AG08395 (cell line): ENCODE measurements around the gene PCDHB7.
"Not testable (repeated sequence)": the region's sequence is repeated elsewhere in the genome, so short reads cannot be mapped to it uniquely, and the experiment has no call there.

Experiments
- DNase-seq: peaks from one replicate; pipeline ENCODE4 v3.0.0; 2012; ENCODE audit warnings: mixed read lengths, low spot score

PCDHB7 gene

DNA sequence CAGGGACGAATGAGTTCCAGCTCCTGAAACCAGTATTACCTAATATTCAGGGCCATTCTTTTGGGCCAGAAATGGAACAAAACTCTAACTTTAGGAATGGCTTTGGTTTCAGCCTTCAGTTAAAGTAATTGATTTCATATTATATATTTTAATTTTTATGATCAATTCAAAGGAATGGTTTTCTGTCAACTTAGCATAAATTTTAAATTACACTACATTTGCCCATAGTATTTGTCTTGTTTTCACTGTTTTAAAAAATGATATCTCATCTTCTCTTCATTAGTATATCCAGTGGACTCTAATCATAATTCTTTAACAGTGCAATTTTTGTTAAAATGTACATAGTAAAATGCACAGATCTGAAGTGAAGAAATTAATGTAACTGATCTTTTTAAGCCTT lies 7.9 kb downstream of the PCDHB7 start:
- DNase-seq = no peak

DNA sequence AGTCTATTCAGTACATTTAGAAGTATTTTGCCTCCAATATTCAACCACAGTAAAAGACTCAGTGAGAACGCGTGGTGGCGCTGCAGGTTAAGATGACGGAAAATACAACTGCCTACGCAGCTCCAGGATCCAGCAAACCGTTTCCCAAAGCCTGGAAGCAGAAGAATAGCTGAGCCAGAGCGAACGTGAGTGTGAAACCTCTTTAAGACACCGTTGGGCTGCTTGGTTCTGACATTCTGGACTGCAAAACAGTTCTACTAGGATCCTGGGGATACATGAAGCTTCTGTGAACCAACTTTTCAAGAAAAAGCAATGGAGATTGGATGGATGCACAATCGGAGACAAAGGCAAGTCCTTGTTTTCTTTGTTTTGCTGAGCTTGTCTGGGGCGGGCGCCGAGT lies 9.8 kb downstream of the PCDHB7 start, which contains the start of gene PCDHB16:
Gene PCDHB16 (plus strand): TSS at position 140 of the 400 bp plus-strand sequence. CDS start 173 bp downstream, at position 313.
- DNase-seq = peak; percentile 43

GRCh38 chr5:141184117-141184855 lies 11.8 kb downstream of the PCDHB7 start:
- DNase-seq = not testable (repeated sequence)

DNA sequence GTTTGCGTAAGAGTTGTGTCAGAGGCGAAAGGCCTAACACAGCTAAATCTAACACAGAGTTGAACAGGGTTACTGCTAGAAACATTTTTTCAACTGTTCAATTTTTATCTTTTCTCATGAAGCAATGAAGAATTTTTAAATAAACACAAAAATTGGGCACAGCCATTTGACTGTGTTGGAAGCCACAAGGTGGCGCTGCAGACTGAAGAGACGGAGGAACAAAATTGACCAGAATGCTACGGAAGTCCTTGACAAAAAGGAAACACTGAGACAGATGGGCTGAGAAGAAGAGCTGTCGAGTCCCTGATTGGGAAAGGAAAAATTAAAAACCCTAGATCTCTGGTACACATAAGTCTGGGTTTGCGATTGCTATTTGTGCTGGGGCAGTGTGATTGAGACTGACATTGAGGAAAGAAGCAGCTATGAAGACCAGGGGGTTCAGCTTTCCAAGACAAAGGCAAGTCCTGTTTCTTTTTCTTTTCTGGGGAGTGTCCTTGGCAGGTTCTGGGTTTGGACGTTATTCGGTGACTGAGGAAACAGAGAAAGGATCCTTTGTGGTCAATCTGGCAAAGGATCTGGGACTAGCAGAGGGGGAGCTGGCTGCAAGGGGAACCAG lies 14.6 kb downstream of the PCDHB7 start, which contains the start of gene PCDHB9:
Gene PCDHB9 (plus strand): TSS at position 265 of the 616 bp plus-strand sequence. CDS start 158 bp downstream, at position 423.
- peak; percentile 29 for DNase-seq

DNA sequence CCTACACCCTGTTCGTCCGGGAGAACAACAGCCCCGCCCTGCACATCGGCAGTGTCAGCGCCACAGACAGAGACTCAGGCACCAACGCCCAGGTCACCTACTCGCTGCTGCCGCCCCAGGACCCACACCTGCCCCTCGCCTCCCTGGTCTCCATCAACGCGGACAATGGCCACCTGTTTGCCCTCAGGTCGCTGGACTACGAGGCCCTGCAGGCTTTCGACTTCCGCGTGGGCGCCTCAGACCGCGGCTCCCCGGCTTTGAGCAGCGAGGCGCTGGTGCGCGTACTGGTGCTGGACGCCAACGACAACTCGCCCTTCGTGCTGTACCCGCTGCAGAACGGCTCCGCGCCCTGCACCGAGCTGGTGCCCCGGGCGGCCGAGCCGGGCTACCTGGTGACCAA lies 16.2 kb downstream of the PCDHB7 start:
- not testable (repeated sequence) for DNase-seq

GRCh38 chr5:141189131-141189530 lies 16.7 kb downstream of the PCDHB7 start:
- not testable (repeated sequence) for DNase-seq

DNA sequence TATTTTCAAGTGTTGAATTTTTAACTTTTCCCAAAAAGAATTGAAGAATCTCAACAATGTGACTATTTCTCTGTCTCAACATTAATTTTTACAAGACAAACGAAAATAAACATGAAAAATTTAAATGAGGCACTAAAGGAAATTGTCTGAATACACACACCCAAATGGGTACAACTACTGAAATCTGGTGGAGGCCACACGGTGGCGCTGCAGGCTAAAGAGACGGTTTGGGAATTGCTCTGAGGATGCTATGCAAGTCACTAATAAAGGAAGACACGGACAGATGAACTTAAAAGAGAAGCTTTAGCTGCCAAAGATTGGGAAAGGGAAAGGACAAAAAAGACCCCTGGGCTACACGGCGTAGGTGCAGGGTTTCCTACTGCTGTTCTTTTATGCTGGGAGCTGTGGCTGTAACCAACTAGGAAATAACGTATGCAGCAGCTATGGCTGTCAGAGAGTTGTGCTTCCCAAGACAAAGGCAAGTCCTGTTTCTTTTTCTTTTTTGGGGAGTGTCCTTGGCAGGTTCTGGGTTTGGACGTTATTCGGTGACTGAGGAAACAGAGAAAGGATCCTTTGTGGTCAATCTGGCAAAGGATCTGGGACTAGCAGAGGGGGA lies 19.8 kb downstream of the PCDHB7 start, which contains the start of gene PCDHB10:
Gene PCDHB10 (plus strand): TSS at position 244 of the 616 bp plus-strand sequence. CDS start 200 bp downstream, at position 444.
- peak; percentile 20 for DNase-seq

DNA sequence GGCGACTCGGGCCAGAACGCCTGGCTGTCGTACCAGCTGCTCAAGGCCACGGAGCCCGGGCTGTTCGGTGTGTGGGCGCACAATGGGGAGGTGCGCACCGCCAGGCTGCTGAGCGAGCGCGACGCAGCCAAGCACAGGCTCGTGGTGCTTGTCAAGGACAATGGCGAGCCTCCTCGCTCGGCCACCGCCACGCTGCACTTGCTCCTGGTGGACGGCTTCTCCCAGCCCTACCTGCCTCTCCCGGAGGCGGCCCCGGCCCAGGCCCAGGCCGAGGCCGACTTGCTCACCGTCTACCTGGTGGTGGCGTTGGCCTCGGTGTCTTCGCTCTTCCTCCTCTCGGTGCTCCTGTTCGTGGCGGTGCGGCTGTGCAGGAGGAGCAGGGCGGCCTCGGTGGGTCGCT lies 21.9 kb downstream of the PCDHB7 start:
- DNase-seq = not testable (repeated sequence)

- DNase-seq = no peak
These were observed 23.9 kb downstream of the PCDHB7 start for GRCh38 chr5:141196363-141196762.

GRCh38 chr5:141199359-141200235 lies 27.2 kb downstream of the PCDHB7 start, which contains the start of gene PCDHB11:
Gene PCDHB11 (plus strand): TSS chr5:141199627. CDS start chr5:141199775, 148 bp downstream.
- DNase-seq = no peak

GRCh38 chr5:141201126-141201525 lies 28.7 kb downstream of the PCDHB7 start:
- not testable (repeated sequence) for DNase-seq

DNA sequence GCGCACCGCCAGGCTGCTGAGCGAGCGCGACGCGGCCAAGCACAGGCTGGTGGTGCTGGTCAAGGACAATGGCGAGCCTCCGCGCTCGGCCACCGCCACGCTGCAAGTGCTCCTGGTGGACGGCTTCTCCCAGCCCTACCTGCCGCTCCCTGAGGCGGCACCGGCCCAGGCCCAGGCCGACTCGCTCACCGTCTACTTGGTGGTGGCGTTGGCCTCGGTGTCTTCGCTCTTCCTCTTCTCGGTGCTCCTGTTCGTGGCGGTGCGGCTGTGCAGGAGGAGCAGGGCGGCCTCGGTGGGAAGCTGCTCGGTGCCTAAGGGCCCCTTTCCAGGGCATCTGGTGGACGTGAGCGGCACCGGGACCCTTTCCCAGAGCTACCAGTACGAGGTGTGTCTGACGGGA lies 29.2 kb downstream of the PCDHB7 start:
- not testable (repeated sequence) for DNase-seq

DNA sequence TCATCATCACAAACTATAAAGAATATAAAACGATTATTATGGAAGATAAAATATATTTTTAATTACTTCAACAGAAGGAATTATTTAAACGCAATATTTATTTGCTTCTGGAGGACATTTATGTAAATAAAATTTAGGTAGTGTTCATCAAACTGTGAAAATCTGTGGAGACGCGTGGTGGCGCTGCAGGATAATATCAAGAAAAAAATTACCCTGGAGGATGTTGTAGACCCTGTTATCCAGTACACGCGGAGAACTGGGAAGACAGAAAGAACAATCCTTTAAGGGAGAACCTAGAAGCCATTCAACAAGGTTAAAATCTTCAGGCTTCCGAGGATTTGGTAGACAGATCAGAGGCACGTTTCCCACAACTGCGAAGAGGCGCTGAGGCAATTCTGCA lies 36.0 kb downstream of the PCDHB7 start, which contains the start of gene PCDHB12:
Gene PCDHB12 (plus strand): TSS at position 242 of the 400 bp plus-strand sequence. CDS start 189 bp downstream, outside the sequence.
- DNase-seq = no peak

GRCh38 chr5:141210281-141210680 lies 37.8 kb downstream of the PCDHB7 start:
- not testable (repeated sequence) for DNase-seq

DNA sequence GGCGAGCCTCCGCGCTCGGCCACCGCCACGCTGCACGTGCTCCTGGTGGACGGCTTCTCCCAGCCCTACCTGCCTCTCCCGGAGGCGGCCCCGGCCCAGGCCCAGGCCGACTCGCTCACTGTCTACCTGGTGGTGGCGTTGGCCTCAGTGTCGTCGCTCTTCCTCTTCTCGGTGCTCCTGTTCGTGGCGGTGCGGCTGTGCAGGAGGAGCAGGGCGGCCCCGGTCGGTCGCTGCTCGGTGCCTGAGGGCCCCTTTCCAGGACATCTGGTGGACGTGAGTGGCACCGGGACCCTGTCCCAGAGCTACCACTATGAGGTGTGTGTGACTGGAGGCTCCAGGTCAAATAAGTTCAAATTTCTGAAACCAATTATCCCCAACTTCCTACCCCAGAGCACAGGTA lies 38.4 kb downstream of the PCDHB7 start:
- DNase-seq = not testable (repeated sequence)

DNA sequence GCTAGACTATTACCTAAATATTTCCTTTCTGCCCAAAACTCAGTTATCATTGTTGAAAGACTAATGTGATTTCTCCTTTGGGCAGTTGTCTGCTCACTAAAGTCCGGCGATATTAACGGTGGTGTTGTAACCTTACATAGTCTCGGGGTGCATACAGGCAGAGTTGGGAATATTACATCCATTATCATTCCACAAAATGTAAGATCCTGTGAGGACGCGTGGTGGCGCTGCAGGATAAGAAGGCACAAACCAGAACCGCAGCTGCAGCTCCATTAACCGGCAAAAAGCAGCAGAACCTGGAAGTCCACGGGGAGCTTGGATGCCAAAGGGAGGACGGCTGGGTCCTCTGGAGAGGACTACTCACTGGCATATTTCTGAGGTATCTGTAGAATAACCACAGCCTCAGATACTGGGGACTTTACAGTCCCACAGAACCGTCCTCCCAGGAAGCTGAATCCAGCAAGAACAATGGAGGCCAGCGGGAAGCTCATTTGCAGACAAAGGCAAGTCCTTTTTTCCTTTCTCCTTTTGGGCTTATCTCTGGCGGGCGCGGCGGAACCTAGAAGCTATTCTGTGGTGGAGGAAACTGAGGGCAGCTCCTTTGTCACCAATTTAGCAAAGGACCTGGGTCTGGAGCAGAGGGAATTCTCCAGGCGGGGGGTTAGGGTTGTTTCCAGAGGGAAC lies 41.4 kb downstream of the PCDHB7 start, which contains the start of gene PCDHB13:
Gene PCDHB13 (plus strand): TSS at position 264 of the 684 bp plus-strand sequence. CDS start 205 bp downstream, at position 469.
- not testable (repeated sequence) for DNase-seq

- not testable (repeated sequence) for DNase-seq
These were observed 42.1 kb downstream of the PCDHB7 start for GRCh38 chr5:141214583-141214982.

GRCh38 chr5:141215504-141215903 lies 43.1 kb downstream of the PCDHB7 start:
- DNase-seq = not testable (repeated sequence)

DNA sequence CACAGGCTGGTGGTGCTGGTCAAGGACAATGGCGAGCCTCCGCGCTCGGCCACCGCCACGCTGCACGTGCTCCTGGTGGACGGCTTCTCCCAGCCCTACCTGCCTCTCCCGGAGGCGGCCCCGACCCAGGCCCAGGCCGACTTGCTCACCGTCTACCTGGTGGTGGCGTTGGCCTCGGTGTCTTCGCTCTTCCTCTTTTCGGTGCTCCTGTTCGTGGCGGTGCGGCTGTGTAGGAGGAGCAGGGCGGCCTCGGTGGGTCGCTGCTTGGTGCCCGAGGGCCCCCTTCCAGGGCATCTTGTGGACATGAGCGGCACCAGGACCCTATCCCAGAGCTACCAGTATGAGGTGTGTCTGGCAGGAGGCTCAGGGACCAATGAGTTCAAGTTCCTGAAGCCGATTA lies 43.6 kb downstream of the PCDHB7 start:
- not testable (repeated sequence) for DNase-seq

- peak; percentile 24 for DNase-seq
These were observed 50.8 kb downstream of the PCDHB7 start, which contains the start of gene PCDHB14 for GRCh38 chr5:141223112-141223783. Gene PCDHB14 (plus strand): TSS chr5:141223343. CDS start chr5:141223506, 163 bp downstream.
